NCI-H2171 (cell line): ENCODE results near the gene CCDC190.
"Not testable (repeated sequence)": the region's sequence is repeated elsewhere in the genome, so short reads cannot be mapped to it uniquely, and the experiment has no call there.

Source experiments
- DNase-seq: peaks from one replicate; lab custom pipeline; 2025; lab: John Stamatoyannopoulos, UW

The CCDC190 gene

GRCh38 chr1:162861101-162861500 lies at the start of gene CCDC190:
Gene CCDC190 (minus strand): TSS chr1:162861175. CDS start chr1:162859646, 1,529 bp downstream.
- no peak for DNase-seq

GRCh38 chr1:162910161-162910560 lies 49.2 kb upstream of the CCDC190 start:
- no peak for DNase-seq

GRCh38 chr1:162908780-162909179 lies 47.8 kb upstream of the CCDC190 start:
- no peak for DNase-seq

- no peak for DNase-seq
Measured at GRCh38 chr1:162908236-162908635, 47.3 kb upstream of the CCDC190 start.

- no peak for DNase-seq
Measured at GRCh38 chr1:162906485-162906884, 45.5 kb upstream of the CCDC190 start.

- DNase-seq = no peak
Measured at GRCh38 chr1:162905174-162906158, 44.5 kb upstream of the CCDC190 start.

- DNase-seq = no peak
Measured at GRCh38 chr1:162904579-162904978, 43.6 kb upstream of the CCDC190 start.

GRCh38 chr1:162904023-162904422 lies 43.0 kb upstream of the CCDC190 start:
- no peak for DNase-seq

GRCh38 chr1:162903246-162903645 lies 42.3 kb upstream of the CCDC190 start:
- DNase-seq = no peak

GRCh38 chr1:162902416-162902815 lies 41.4 kb upstream of the CCDC190 start:
- no peak for DNase-seq

- DNase-seq = no peak
Measured at GRCh38 chr1:162901243-162901642, 40.3 kb upstream of the CCDC190 start.

- no peak for DNase-seq
Measured at GRCh38 chr1:162899422-162900146, 38.6 kb upstream of the CCDC190 start.

- no peak for DNase-seq
Measured at GRCh38 chr1:162893612-162893908, 32.6 kb upstream of the CCDC190 start.

- DNase-seq = no peak
Measured at GRCh38 chr1:162892906-162893611, 32.1 kb upstream of the CCDC190 start.

GRCh38 chr1:162889989-162890388 lies 29.0 kb upstream of the CCDC190 start:
- DNase-seq = no peak

- no peak for DNase-seq
Measured at GRCh38 chr1:162886705-162887104, 25.7 kb upstream of the CCDC190 start.

- DNase-seq = no peak
Measured at GRCh38 chr1:162885265-162885664, 24.3 kb upstream of the CCDC190 start.

- no peak for DNase-seq
Measured at GRCh38 chr1:162884831-162885230, 23.9 kb upstream of the CCDC190 start.

GRCh38 chr1:162882248-162882674 lies 21.3 kb upstream of the CCDC190 start:
- peak; percentile 60 for DNase-seq

GRCh38 chr1:162881590-162881989 lies 20.6 kb upstream of the CCDC190 start:
- DNase-seq = no peak

GRCh38 chr1:162880617-162881016 lies 19.6 kb upstream of the CCDC190 start:
- not testable (repeated sequence) for DNase-seq

- no peak for DNase-seq
Measured at GRCh38 chr1:162878000-162878596, 17.1 kb upstream of the CCDC190 start.
